HEK293 (cell line): ENCODE data around the gene FRMPD2.

Experiments used
- CTCF ChIA-PET: fragments of 350-600 bp; formaldehyde crosslinking; extraction: SDS; loops from one replicate; lab custom pipeline; 2021; ENCODE audit warnings: antibody characterized with exemption; lab: Yijun Ruan, JAX
- POLR2A ChIA-PET: fragments of 300-600 bp; formaldehyde crosslinking; extraction: SDS; loops from one replicate; lab custom pipeline; 2020; ENCODE audit warnings: antibody characterized with exemption, inconsistent platforms; lab: Yijun Ruan, JAX
- H3K27ac ChIP-seq: fragments of 200-500 bp; sonication (Bioruptor generic); 2 replicates; pipeline ENCODE4 v1.5.1; 2014; ENCODE audit warnings: low read depth, low read length, control low read depth, inconsistent platforms; ENCODE audit errors: extremely low read depth
- H3K36me3 ChIP-seq, 2 experiments: fragments of 200-500 bp in 1 of 2; sonication (Bioruptor generic) in 1 of 2; 1 replicate in 1 of 2; 2 replicates in 1 of 2; pipeline ENCODE4 v1.5.1; 2014 to 2017; ENCODE audit warnings: inconsistent platforms in 2 of 2, low read length in 2 of 2; ENCODE audit not compliant: control insufficient read depth in 2 of 2, insufficient read depth in 1 of 2
- H3K4me1 ChIP-seq: fragments of 200-500 bp; sonication (Bioruptor generic); 2 replicates; pipeline ENCODE4 v1.5.1; 2014; ENCODE audit warnings: mild to moderate bottlenecking, low read length, inconsistent platforms; ENCODE audit not compliant: control insufficient read depth, insufficient read depth
- H3K4me3 ChIP-seq: 2 replicates; pipeline ENCODE4 v1.5.1; 2011; ENCODE audit warnings: low read depth, mild to moderate bottlenecking, control low read depth, low read length, moderate library complexity
- H3K9me3 ChIP-seq: fragments of 200-500 bp; sonication (Bioruptor generic); 2 replicates; pipeline ENCODE4 v1.5.1; 2014; ENCODE audit warnings: low read depth, low read length, inconsistent platforms; ENCODE audit not compliant: control insufficient read depth, insufficient read depth
- GFI1B ChIP-seq: fragments of 450-650 bp; formaldehyde crosslinking; IDR thresholded peaks from 2 replicates; pipeline ENCODE4 v1.5.1; 2016; ENCODE audit warnings: missing biosample characterization, missing genetic modification characterization
- HOXA7 ChIP-seq: sonication (generic); formaldehyde crosslinking; IDR thresholded peaks from 2 replicates; pipeline ENCODE4 v1.8.1; 2022; ENCODE audit warnings: missing genetic modification reagents, borderline replicate concordance
- MYNN ChIP-seq: fragments of 450-650 bp; formaldehyde crosslinking; IDR thresholded peaks from 2 replicates; pipeline ENCODE4 v1.5.1; 2016; ENCODE audit warnings: missing biosample characterization, missing genetic modification characterization, borderline replicate concordance
- SP2 ChIP-seq: fragments of 450-650 bp; formaldehyde crosslinking; IDR thresholded peaks from 2 replicates; pipeline ENCODE4 v1.5.1; 2016; ENCODE audit warnings: missing biosample characterization, missing genetic modification characterization
- ZBTB17 ChIP-seq: fragments of 450-650 bp; formaldehyde crosslinking; IDR thresholded peaks from 2 replicates; pipeline ENCODE4 v1.5.1; 2016; ENCODE audit warnings: missing biosample characterization, missing genetic modification characterization
- ZBTB8A ChIP-seq: fragments of 450-650 bp; formaldehyde crosslinking; IDR thresholded peaks from 2 replicates; pipeline ENCODE4 v1.5.1; 2016; ENCODE audit warnings: missing biosample characterization, missing genetic modification characterization
- ZFP37 ChIP-seq: fragments of 450-650 bp; formaldehyde crosslinking; IDR thresholded peaks from 2 replicates; pipeline ENCODE4 v1.5.1; 2016; ENCODE audit warnings: missing biosample characterization, missing genetic modification characterization
- ZNF211 ChIP-seq: fragments of 450-650 bp; formaldehyde crosslinking; IDR thresholded peaks from 2 replicates; pipeline ENCODE4 v1.5.1; 2016; ENCODE audit warnings: low read depth, missing biosample characterization, missing genetic modification characterization
- ZNF24 ChIP-seq: fragments of 450-650 bp; formaldehyde crosslinking; IDR thresholded peaks from 2 replicates; pipeline ENCODE4 v1.5.1; 2016; ENCODE audit warnings: missing biosample characterization, missing genetic modification characterization
- ZNF354C ChIP-seq: fragments of 450-650 bp; formaldehyde crosslinking; IDR thresholded peaks from 2 replicates; pipeline ENCODE4 v1.5.1; 2016; ENCODE audit warnings: missing biosample characterization, missing genetic modification characterization, low read depth, borderline replicate concordance
- ZNF37A ChIP-seq: fragments of 450-650 bp; IDR thresholded peaks from 2 replicates; pipeline ENCODE4 v1.5.1; 2018; ENCODE audit warnings: missing biosample characterization, missing genetic modification characterization
- ZNF514 ChIP-seq: fragments of 450-650 bp; formaldehyde crosslinking; IDR thresholded peaks from 2 replicates; pipeline ENCODE4 v1.5.1; 2016; ENCODE audit warnings: missing biosample characterization, missing genetic modification characterization
- ZNF558 ChIP-seq: fragments of 450-650 bp; formaldehyde crosslinking; IDR thresholded peaks from 2 replicates; pipeline ENCODE4 v1.5.1; 2016; ENCODE audit warnings: missing biosample characterization, missing genetic modification characterization
- ZNF585B ChIP-seq: fragments of 450-650 bp; formaldehyde crosslinking; IDR thresholded peaks from 2 replicates; pipeline ENCODE4 v1.5.1; 2016; ENCODE audit warnings: missing biosample characterization, missing genetic modification characterization
- ZNF677 ChIP-seq: fragments of 450-650 bp; IDR thresholded peaks from 2 replicates; pipeline ENCODE4 v1.5.0; 2018; ENCODE audit warnings: missing biosample characterization, mild to moderate bottlenecking, missing genetic modification characterization, moderate library complexity
- ZNF791 ChIP-seq: fragments of 450-650 bp; formaldehyde crosslinking; IDR thresholded peaks from 2 replicates; pipeline ENCODE4 v1.5.1; 2016; ENCODE audit warnings: missing biosample characterization, missing genetic modification characterization
- ZNF792 ChIP-seq: fragments of 450-650 bp; formaldehyde crosslinking; IDR thresholded peaks from 2 replicates; pipeline ENCODE4 v1.5.1; 2016; ENCODE audit warnings: missing biosample characterization, missing genetic modification characterization
- TF ChIP-seq, protein P1 (sequence below): fragments of 450-650 bp; formaldehyde crosslinking; IDR thresholded peaks from 2 replicates; pipeline ENCODE4 v1.5.1; 2016; ENCODE audit warnings: missing biosample characterization, missing genetic modification characterization
- TF ChIP-seq, protein P2 (sequence below): sonication (generic); formaldehyde crosslinking; IDR thresholded peaks from 2 replicates; pipeline ENCODE4 v1.8.1; 2022; ENCODE audit warnings: mild to moderate bottlenecking, moderate library complexity, missing genetic modification reagents
- TF ChIP-seq, protein P3 (sequence below): fragments of 450-650 bp; formaldehyde crosslinking; IDR thresholded peaks from 2 replicates; pipeline ENCODE4 v1.5.1; 2016; ENCODE audit warnings: missing biosample characterization, missing genetic modification characterization, borderline replicate concordance

The FRMPD2 gene

DNA sequence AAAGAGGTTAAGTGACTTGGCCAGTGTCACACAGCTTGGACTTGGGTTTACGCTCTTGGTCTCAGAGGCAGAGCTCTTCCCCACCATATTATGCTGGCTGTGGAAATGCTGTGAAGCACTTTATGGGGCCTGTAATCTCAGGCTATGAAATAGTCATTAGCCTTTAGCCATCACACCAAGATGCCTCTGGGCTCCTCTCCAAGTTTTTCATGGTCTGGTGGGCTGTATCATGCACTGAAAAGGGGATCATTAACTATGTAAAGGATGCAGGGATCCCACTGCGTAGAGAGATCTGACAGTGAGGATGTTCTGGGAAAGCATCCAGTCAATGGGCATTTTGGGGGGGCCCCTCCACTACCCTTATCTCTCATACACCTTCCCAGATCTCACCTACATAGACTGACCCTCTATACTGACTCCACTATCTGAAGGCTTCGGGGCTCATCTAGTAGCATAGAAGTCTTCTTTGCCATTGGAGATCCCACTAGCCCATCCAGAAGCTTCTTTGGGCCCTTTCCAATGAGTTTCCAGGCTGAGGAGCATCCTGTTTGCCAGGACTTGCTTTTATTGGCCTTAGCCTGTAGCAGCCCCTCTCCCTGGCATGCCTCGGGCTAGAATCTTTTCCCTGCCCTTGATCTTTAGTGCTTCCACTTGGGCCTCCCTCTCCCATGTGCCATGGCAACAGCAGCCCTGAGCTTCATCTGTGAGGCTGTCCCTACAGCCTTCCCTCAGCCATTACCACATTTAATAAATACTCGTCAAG lies 19.6 kb downstream of the FRMPD2 start:
- H3K27ac ChIP-seq, result no peak overlapping the region
- no peaks in the 10 kb centered on the region for H3K36me3 ChIP-seq
- ChIA-PET POLR2A (no interaction called here), CTCF (no interaction called here)
- no peaks in the 10 kb centered on the region for H3K9me3 ChIP-seq
- TF ChIP-seq ZNF354C (tag by site-specific recombination) (no peak), ZNF791 (tag by site-specific recombination) (no peak), GFI1B (no peak), ZFP37 (tag by site-specific recombination) (no peak), HOXA7 (no peak), ZNF585B (tag by site-specific recombination) (no peak), ZNF558 (tag by site-specific recombination) (no peak), ZNF211 (tag by site-specific recombination) (no peak), ZNF24 (no peak), MYNN (tag by site-specific recombination) (no peak), SP2 (tag by site-specific recombination) (no peak), ZBTB8A (tag by site-specific recombination) (no peak), ZNF677 (tag by site-specific recombination) (no peak)
- TF ChIP-seq, protein P1, sequence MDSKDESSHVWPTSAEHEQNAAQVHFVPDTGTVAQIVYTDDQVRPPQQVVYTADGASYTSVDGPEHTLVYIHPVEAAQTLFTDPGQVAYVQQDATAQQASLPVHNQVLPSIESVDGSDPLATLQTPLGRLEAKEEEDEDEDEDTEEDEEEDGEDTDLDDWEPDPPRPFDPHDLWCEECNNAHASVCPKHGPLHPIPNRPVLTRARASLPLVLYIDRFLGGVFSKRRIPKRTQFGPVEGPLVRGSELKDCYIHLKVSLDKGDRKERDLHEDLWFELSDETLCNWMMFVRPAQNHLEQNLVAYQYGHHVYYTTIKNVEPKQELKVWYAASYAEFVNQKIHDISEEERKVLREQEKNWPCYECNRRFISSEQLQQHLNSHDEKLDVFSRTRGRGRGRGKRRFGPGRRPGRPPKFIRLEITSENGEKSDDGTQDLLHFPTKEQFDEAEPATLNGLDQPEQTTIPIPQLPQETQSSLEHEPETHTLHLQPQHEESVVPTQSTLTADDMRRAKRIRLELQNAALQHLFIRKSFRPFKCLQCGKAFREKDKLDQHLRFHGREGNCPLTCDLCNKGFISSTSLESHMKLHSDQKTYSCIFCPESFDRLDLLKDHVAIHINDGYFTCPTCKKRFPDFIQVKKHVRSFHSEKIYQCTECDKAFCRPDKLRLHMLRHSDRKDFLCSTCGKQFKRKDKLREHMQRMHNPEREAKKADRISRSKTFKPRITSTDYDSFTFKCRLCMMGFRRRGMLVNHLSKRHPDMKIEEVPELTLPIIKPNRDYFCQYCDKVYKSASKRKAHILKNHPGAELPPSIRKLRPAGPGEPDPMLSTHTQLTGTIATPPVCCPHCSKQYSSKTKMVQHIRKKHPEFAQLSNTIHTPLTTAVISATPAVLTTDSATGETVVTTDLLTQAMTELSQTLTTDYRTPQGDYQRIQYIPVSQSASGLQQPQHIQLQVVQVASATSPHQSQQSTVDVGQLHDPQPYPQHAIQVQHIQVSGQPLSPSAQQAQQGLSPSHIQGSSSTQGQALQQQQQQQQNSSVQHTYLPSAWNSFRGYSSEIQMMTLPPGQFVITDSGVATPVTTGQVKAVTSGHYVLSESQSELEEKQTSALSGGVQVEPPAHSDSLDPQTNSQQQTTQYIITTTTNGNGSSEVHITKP (tag by site-specific recombination), result no peak
- TF ChIP-seq, protein P2, sequence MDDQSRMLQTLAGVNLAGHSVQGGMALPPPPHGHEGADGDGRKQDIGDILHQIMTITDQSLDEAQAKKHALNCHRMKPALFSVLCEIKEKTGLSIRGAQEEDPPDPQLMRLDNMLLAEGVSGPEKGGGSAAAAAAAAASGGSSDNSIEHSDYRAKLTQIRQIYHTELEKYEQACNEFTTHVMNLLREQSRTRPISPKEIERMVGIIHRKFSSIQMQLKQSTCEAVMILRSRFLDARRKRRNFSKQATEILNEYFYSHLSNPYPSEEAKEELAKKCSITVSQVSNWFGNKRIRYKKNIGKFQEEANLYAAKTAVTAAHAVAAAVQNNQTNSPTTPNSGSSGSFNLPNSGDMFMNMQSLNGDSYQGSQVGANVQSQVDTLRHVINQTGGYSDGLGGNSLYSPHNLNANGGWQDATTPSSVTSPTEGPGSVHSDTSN (CRISPR knock-in tag), result no peak
- no peak overlapping the region for H3K4me3 ChIP-seq
- H3K4me1 ChIP-seq, result no peaks in the 10 kb centered on the region; the same call in 1 of the 2 replicates

DNA sequence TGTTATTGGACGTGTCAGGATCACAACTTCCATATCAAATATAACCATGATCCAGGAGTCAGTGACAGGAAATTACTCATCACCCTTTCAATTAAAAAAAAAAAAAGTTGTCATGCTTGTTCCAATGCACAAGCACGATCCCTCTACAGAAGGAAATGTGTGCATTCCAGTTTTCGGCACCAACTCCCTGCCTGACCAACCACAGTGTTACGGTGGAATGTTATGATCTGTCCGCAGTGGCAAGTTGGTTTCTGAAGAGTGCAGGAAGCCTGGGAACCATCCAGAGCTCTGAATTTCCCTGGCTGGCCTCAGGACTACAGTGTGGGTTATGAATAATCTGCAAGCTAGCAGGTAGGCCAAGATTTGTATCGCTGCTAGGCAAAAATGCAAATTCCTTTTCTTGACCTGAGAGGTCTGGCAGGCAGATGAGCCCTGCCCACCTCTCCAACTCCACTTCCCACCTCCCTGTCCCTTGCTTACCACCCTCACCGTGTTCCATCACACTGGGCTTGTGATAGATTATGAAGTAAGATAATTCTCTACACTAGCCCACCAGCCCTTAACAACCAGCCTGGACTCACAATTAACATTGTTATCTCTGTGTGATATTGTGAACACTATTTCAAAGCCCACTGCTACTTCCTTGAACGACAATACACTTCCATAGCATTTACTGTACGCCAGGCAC lies 20.4 kb downstream of the FRMPD2 start:
- ChIA-PET CTCF (interaction anchor here (0.6 kb wide), 1 partner anchor 47 kb away, joined by 7 read pairs; no protein-coding TSS in a partner anchor), POLR2A (no interaction called here)
- H3K36me3 ChIP-seq, result no peaks in the 10 kb centered on the region
- no peaks in the 10 kb centered on the region; the same call in 1 of the 2 replicates for H3K4me1 ChIP-seq
- TF ChIP-seq ZBTB17 (tag by site-specific recombination) (no peak), ZNF792 (tag by site-specific recombination) (no peak)
- H3K4me3 ChIP-seq, result no peak overlapping the region
- H3K9me3 ChIP-seq, result no peaks in the 10 kb centered on the region
- H3K27ac ChIP-seq, result no peak overlapping the region

DNA sequence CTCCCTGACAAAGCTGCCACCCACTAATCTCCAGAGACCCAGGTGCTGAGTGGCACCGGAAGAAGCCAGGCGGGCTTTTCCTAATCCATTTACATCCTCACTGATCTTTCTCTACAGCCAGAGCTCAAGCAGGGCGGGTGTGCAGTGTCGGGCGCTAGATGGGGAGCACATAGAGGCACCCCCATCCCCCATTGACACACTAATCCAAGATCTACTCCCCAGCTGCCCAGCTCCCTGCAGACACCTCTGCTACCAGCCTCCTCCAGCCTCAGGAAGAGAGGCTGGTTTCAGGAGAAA lies 22.2 kb downstream of the FRMPD2 start:
- no peaks in the 10 kb centered on the region for H3K9me3 ChIP-seq
- TF ChIP-seq ZNF514 (tag by site-specific recombination) (no peak), ZNF558 (tag by site-specific recombination) (no peak), ZNF37A (tag by site-specific recombination) (no peak)
- TF ChIP-seq, protein P3, sequence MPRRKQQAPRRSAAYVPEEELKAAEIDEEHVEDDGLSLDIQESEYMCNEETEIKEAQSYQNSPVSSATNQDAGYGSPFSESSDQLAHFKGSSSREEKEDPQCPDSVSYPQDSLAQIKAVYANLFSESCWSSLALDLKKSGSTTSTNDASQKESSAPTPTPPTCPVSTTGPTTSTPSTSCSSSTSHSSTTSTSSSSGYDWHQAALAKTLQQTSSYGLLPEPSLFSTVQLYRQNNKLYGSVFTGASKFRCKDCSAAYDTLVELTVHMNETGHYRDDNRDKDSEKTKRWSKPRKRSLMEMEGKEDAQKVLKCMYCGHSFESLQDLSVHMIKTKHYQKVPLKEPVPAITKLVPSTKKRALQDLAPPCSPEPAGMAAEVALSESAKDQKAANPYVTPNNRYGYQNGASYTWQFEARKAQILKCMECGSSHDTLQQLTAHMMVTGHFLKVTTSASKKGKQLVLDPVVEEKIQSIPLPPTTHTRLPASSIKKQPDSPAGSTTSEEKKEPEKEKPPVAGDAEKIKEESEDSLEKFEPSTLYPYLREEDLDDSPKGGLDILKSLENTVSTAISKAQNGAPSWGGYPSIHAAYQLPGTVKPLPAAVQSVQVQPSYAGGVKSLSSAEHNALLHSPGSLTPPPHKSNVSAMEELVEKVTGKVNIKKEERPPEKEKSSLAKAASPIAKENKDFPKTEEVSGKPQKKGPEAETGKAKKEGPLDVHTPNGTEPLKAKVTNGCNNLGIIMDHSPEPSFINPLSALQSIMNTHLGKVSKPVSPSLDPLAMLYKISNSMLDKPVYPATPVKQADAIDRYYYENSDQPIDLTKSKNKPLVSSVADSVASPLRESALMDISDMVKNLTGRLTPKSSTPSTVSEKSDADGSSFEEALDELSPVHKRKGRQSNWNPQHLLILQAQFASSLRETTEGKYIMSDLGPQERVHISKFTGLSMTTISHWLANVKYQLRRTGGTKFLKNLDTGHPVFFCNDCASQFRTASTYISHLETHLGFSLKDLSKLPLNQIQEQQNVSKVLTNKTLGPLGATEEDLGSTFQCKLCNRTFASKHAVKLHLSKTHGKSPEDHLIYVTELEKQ, result no peak
- TF ChIP-seq, all 188 proteins: peak for 0
- H3K4me3 ChIP-seq, result no peak overlapping the region
- no peaks in the 10 kb centered on the region for H3K36me3 ChIP-seq
- ChIA-PET POLR2A (no interaction called here), CTCF (no interaction called here)
- no peak overlapping the region for H3K27ac ChIP-seq
- no peaks in the 10 kb centered on the region; the same call in 1 of the 2 replicates for H3K4me1 ChIP-seq
